ENCODE results near the gene LHFPL3. TPM values are rescaled to one million over a fixed set of nuclear protein-coding genes. Genes with fewer than 3 reads are reported as not detected.

LHFPL3 gene
- total RNA-seq, 4 donors from 2014 or later = 0.83 TPM; not detected in 3

DNA sequence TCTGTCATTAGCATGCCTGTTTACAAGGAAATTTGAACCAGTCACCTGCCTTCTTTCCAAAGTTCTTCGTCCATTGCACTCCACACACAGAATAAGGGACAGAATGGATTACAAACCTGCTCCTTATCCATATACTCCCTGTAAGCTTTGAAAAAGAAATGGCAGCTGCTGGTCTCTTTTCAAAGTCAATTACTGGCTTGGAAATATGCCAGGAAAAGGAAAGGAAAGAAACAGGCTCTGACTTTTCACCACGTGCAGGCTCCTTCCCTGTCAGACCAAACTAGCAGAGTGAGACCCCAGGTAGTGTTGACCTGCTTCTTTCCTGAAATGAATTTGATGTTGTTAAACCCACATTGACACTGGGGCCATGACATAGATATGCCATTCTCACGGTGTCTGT lies 84.5 kb downstream of the LHFPL3 start:
- TF ChIP-seq, protein P1, sequence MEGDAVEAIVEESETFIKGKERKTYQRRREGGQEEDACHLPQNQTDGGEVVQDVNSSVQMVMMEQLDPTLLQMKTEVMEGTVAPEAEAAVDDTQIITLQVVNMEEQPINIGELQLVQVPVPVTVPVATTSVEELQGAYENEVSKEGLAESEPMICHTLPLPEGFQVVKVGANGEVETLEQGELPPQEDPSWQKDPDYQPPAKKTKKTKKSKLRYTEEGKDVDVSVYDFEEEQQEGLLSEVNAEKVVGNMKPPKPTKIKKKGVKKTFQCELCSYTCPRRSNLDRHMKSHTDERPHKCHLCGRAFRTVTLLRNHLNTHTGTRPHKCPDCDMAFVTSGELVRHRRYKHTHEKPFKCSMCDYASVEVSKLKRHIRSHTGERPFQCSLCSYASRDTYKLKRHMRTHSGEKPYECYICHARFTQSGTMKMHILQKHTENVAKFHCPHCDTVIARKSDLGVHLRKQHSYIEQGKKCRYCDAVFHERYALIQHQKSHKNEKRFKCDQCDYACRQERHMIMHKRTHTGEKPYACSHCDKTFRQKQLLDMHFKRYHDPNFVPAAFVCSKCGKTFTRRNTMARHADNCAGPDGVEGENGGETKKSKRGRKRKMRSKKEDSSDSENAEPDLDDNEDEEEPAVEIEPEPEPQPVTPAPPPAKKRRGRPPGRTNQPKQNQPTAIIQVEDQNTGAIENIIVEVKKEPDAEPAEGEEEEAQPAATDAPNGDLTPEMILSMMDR (IDR thresholded peaks at IDR 0.05) = no peak
- no peak for TF ChIP-seq POLR2A (IDR thresholded peaks at IDR 0.05)
- Histone ChIP-seq H3K4me3 (no peak overlapping the region), H3K36me3 (no peaks in the 10 kb centered on the region), H3K4me1 (no peaks in the 10 kb centered on the region), H3K27ac (no peak overlapping the region), H3K27me3 (no peaks in the 10 kb centered on the region), H3K9me3 (no peaks in the 10 kb centered on the region)
- no peak for DNase-seq
- intact Hi-C loops (cut with DNase I; ENCODE audit: low total_unique reads) = no loop called here

DNA sequence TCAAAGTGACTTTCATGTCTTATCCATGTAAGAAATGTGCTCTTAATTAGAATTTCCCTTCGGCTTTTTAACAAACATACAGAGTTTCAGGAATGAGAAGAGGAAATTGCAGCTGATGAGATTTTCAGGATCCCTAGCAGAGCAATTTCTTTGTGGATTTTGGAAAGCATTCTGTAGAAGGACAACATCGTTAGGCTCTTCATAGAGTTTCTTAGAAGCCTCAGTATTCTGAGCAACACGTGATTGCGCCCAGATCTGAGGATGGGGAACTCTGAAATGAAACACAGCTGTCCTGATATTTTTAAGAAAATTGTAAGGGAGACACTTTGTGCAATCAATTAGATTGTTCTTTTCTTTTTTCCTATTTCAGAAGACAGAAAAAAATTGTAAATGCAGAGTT lies 85.8 kb downstream of the LHFPL3 start:
- no peak overlapping the region for H3K27ac ChIP-seq
- TF ChIP-seq, protein P1 (IDR thresholded peaks at IDR 0.05) = no peak
- no peak for TF ChIP-seq POLR2A (IDR thresholded peaks at IDR 0.05)
- intact Hi-C loops (cut with DNase I; ENCODE audit: low total_unique reads) = no loop called here

DNA sequence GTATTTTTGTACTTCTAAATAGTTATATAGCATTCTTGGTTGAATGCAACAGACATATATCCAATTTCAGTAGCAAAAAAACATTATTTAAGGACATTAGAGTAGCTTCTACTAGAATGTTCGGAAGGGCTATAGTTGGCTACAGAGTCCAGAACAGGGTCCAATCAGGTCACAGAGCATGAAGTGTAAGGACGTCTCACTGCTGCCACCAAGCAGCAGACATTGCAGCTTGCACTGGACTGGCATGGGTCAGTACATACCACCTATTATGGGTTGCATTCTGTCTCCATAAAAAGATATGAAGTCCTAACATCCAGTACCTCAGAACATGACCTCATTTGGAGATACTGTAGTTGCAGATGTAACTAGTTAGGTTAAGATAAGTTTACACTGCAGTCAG lies 87.3 kb downstream of the LHFPL3 start:
- H3K4me1 ChIP-seq = no peaks in the 10 kb centered on the region
- H3K36me3 ChIP-seq = no peaks in the 10 kb centered on the region
- no peaks in the 10 kb centered on the region for H3K9me3 ChIP-seq
- no peak overlapping the region for H3K27ac ChIP-seq
- H3K4me3 ChIP-seq = no peak overlapping the region
- DNase-seq = no peak
- intact Hi-C loops (cut with DNase I; ENCODE audit: low total_unique reads) = no loop called here
- no peak for TF ChIP-seq POLR2A (IDR thresholded peaks at IDR 0.05)
- TF ChIP-seq, protein P1 (IDR thresholded peaks at IDR 0.05) = no peak
- H3K27me3 ChIP-seq = no peaks in the 10 kb centered on the region

More for the DNA sequence above, 85.8 kb downstream of the LHFPL3 start:
- Histone ChIP-seq H3K27me3 (no peaks in the 10 kb centered on the region), H3K9me3 (no peaks in the 10 kb centered on the region), H3K36me3 (no peaks in the 10 kb centered on the region), H3K4me1 (no peaks in the 10 kb centered on the region), H3K4me3 (no peak overlapping the region)
- DNase-seq = no peak

DNA sequence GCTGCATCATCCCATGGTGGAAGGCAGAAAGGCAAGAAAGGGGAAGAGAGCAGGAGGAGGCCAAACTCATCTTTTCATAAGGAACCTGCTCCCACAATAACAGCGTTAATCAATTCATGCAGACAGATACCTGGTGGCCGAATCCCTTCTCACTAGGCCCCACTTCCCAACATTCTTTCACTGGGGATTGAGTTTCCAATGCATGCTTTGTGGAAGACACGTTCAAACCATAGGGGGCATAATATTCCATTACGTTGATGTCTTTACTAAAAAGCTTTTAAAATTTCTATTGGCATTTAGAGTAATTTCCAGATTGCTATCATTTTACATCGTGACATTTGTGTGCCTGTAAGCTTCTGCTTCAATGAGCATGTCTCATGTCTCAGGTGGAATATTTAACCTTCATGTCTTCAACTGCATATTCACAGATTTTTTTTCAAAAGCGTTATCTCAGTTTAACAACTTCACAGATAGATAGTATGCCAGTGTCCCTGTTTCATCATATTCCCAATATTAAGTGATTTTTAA lies 88.5 kb downstream of the LHFPL3 start:
- TF ChIP-seq POLR2A (IDR thresholded peaks at IDR 0.05) = no peak
- TF ChIP-seq, protein P1 (IDR thresholded peaks at IDR 0.05) = no peak
- no peaks in the 10 kb centered on the region for H3K27me3 ChIP-seq
- no peaks in the 10 kb centered on the region for H3K4me1 ChIP-seq
- intact Hi-C loops (cut with DNase I; ENCODE audit: low total_unique reads) = no loop called here
- DNase-seq = no peak
- H3K4me3 ChIP-seq = no peak overlapping the region
- H3K9me3 ChIP-seq = no peaks in the 10 kb centered on the region
- no peaks in the 10 kb centered on the region for H3K36me3 ChIP-seq
- H3K27ac ChIP-seq = no peak overlapping the region

DNA sequence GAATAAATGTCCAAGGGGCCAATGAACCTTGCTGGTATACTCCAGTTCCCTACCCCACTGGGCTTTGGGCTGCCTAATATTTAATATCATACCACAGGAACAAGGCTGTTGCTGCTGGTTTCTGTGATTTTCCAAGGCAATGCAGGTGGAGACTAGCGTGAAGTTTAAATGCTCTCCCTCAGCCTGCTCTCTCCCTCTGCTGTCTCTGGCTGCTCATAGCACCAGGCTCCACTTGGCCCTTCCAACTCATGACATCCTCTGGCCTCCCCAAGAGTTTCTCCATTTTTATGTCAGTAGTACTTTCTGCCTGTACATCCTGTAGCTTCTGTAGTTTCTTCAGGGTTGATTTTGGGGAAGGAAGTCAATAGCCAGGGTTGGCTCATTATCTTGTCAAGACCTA lies 103.5 kb downstream of the LHFPL3 start:
- Histone ChIP-seq H3K36me3 (no peaks in the 10 kb centered on the region), H3K27ac (no peak overlapping the region), H3K4me3 (no peak overlapping the region), H3K9me3 (no peaks in the 10 kb centered on the region), H3K4me1 (no peaks in the 10 kb centered on the region), H3K27me3 (no peaks in the 10 kb centered on the region)
- TF ChIP-seq POLR2A (IDR thresholded peaks at IDR 0.05) = no peak
- TF ChIP-seq, protein P1 (IDR thresholded peaks at IDR 0.05) = no peak
- no peak for DNase-seq
- intact Hi-C loops (cut with DNase I; ENCODE audit: low total_unique reads) = no loop called here
